ENCODE data around the gene GRIK5. TPM values are rescaled to one million over a fixed set of nuclear protein-coding genes. Genes with fewer than 3 reads are reported as not detected.

GRIK5 gene
- total RNA-seq, 4 donors from 2014 or later, result 0.22 to 0.33 TPM; not detected in 2

- TF ChIP-seq CTCF (IDR thresholded peaks at IDR 0.05; ENCODE audit: low read depth), result no peak
Measured at GRCh38 chr19:41995959-41996797, 73.8 kb downstream of the GRIK5 start.

- no peak for TF ChIP-seq CTCF (IDR thresholded peaks at IDR 0.05; ENCODE audit: low read depth)
Measured at GRCh38 chr19:41994994-41995958, 74.7 kb downstream of the GRIK5 start.

GRCh38 chr19:41994521-41994971 is 75.5 kb downstream of the GRIK5 start:
- TF ChIP-seq CTCF (IDR thresholded peaks at IDR 0.05; ENCODE audit: low read depth), result no peak

- TF ChIP-seq CTCF (IDR thresholded peaks at IDR 0.05; ENCODE audit: low read depth), result no peak
Measured at GRCh38 chr19:41993612-41994483, 76.2 kb downstream of the GRIK5 start, which contains the start of gene ATP1A3. Gene ATP1A3, minus strand, starts transcription at chr19:41994230. Its CDS starts 154 bp downstream, at chr19:41994076.

GRCh38 chr19:41991025-41991424 is 79.0 kb downstream of the GRIK5 start:
- TF ChIP-seq CTCF (IDR thresholded peaks at IDR 0.05; ENCODE audit: low read depth), result no peak

- TF ChIP-seq CTCF (IDR thresholded peaks at IDR 0.05; ENCODE audit: low read depth), result no peak
Measured at GRCh38 chr19:41990615-41991014, 79.4 kb downstream of the GRIK5 start.
